Transverse colon (tissue), 4 donors: ENCODE measurements around the gene OTULINL.

Experiments used
- EP300 ChIP-seq: sonication (generic); formaldehyde crosslinking; IDR thresholded peaks from one replicate; pipeline ENCODE4 v1.6.1; 2017; ENCODE audit warnings: antibody characterized with exemption, low read depth
- POLR2A ChIP-seq: fragments of 450-650 bp; IDR thresholded peaks from one replicate; pipeline ENCODE4 v1.6.1; 2016; ENCODE audit warnings: antibody characterized with exemption, mild to moderate bottlenecking, moderate library complexity
- POLR2AphosphoS5 ChIP-seq, 3 donors: sonication (generic); formaldehyde crosslinking; IDR thresholded peaks; one replicate each; pipeline ENCODE4 v1.6.1; 2016; ENCODE audit warnings: antibody characterized with exemption in 3 of 3
- TF ChIP-seq, protein P1 (sequence below), 5 experiments: fragments of 200-600 bp in 3 of 5; fragments of 450-650 bp in 2 of 5; sonication (generic) in 3 of 5; IDR thresholded peaks; 1 replicate in 2 of 5; 2 replicates in 3 of 5; pipeline ENCODE4 v1.5.1; 2016 to 2017; ENCODE audit warnings: antibody characterized with exemption in 5 of 5, inconsistent platforms in 3 of 5, mild to moderate bottlenecking in 2 of 5, moderate library complexity in 1 of 5

DNA sequence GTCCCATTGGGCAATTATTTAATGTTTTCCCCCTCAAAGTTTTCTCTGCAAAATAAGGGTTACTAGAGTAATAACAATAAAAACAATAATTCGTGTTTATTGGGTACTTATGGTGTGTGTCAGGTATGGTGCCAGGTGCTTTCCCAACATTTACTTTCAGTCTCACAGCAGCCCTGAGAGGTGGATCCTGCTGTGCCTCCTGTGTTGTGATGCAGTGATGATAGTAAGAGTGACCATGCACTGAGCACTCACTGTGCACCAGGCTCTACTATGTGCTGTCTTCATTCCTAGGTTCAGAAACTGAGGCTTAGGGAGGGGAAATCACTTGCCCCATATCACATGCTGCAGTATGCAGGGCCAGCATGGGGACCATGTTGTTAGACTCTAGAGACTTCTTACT lies 15.5 kb downstream of the OTULINL start:
- TF ChIP-seq POLR2A (no peak), EP300 (no peak), POLR2AphosphoS5 (IDR thresholded peaks at IDR 0.05) (no peak)
- TF ChIP-seq, protein P1, sequence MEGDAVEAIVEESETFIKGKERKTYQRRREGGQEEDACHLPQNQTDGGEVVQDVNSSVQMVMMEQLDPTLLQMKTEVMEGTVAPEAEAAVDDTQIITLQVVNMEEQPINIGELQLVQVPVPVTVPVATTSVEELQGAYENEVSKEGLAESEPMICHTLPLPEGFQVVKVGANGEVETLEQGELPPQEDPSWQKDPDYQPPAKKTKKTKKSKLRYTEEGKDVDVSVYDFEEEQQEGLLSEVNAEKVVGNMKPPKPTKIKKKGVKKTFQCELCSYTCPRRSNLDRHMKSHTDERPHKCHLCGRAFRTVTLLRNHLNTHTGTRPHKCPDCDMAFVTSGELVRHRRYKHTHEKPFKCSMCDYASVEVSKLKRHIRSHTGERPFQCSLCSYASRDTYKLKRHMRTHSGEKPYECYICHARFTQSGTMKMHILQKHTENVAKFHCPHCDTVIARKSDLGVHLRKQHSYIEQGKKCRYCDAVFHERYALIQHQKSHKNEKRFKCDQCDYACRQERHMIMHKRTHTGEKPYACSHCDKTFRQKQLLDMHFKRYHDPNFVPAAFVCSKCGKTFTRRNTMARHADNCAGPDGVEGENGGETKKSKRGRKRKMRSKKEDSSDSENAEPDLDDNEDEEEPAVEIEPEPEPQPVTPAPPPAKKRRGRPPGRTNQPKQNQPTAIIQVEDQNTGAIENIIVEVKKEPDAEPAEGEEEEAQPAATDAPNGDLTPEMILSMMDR (IDR thresholded peaks at IDR 0.05) = no peak
